Transverse colon (tissue), 4 donors: ENCODE results near the gene DLGAP1. TPM values are rescaled to one million over a fixed set of nuclear protein-coding genes. Genes with fewer than 3 reads are reported as not detected.

Experiments
- DNase-seq: peaks from one replicate; pipeline ENCODE4 v3.0.0-alpha.2; 2019
- H3K27ac ChIP-seq, 4 donors: fragments of 200-600 bp; sonication (generic); 2 replicates each; pipeline ENCODE4 v1.5.1; 2016 to 2018; ENCODE audit warnings: inconsistent platforms in 4 of 4
- H3K27me3 ChIP-seq: fragments of 200-600 bp; sonication (generic); 2 replicates; pipeline ENCODE4 v1.5.1; 2017; ENCODE audit warnings: inconsistent platforms
- H3K36me3 ChIP-seq, 4 donors: fragments of 200-600 bp; sonication (generic); 2 replicates each; pipeline ENCODE4 v1.5.1; 2017 to 2019; ENCODE audit warnings: inconsistent platforms in 4 of 4
- H3K4me1 ChIP-seq, 4 donors: fragments of 200-600 bp; sonication (generic); 2 replicates each; pipeline ENCODE4 v1.5.1; 2017 to 2020; ENCODE audit warnings: inconsistent platforms in 4 of 4
- H3K4me3 ChIP-seq, 4 donors: fragments of 200-600 bp; sonication (generic); 1 replicate in 1 of 4; 2 replicates in 3 of 4; pipeline versions ENCODE4 v1.5.1 to v1.6.1; 2017 to 2019; ENCODE audit warnings: inconsistent platforms in 4 of 4
- H3K9me3 ChIP-seq, 2 donors: fragments of 200-600 bp; sonication (generic); 2 replicates each; pipeline ENCODE4 v1.5.1; 2017 to 2019; ENCODE audit warnings: inconsistent platforms in 2 of 2
- CTCF ChIP-seq, 5 experiments: fragments of 200-600 bp in 3 of 5; fragments of 450-650 bp in 2 of 5; sonication (generic) in 3 of 5; IDR thresholded peaks; 1 replicate in 2 of 5; 2 replicates in 3 of 5; pipeline ENCODE4 v1.5.1; 2016 to 2017; ENCODE audit warnings: antibody characterized with exemption in 5 of 5, inconsistent platforms in 3 of 5, mild to moderate bottlenecking in 2 of 5, moderate library complexity in 1 of 5
- EP300 ChIP-seq: sonication (generic); formaldehyde crosslinking; IDR thresholded peaks from one replicate; pipeline ENCODE4 v1.6.1; 2017; ENCODE audit warnings: antibody characterized with exemption, low read depth
- POLR2A ChIP-seq: fragments of 450-650 bp; IDR thresholded peaks from one replicate; pipeline ENCODE4 v1.6.1; 2016; ENCODE audit warnings: antibody characterized with exemption, mild to moderate bottlenecking, moderate library complexity
- POLR2AphosphoS5 ChIP-seq, 3 donors: sonication (generic); formaldehyde crosslinking; IDR thresholded peaks; one replicate each; pipeline ENCODE4 v1.6.1; 2016; ENCODE audit warnings: antibody characterized with exemption in 3 of 3
- WGBS, 2 donors: methylation state at CpG; one replicate each; pipeline ENCODE4 v1.1.5; 2018; ENCODE audit warnings: low coverage in 1 of 2; 5-methylcytosine and 5-hydroxymethylcytosine counted together
- in situ Hi-C, 4 donors: fragments of 200-750 bp; cut with MboI; loops; one replicate each; pipeline versions ENCODE4 v1.15.0 to v1.15.1; 2017; ENCODE audit warnings: low sequenced_read_pairs in 3 of 4, low pct_ligation_motif_present in 1 of 4, low pct_unique_long_range_greater_than_20kb in 1 of 4
- intact Hi-C: fragments of 100-400 bp; cut with DNase I; formaldehyde crosslinking; loops from one replicate; pipeline ENCODE4 v1.15.1; 2023; ENCODE audit warnings: low total_unique reads
- total RNA-seq, 4 donors: library from RNA; depleted of rRNA; stranded (reverse); fragments of >200 nt; gene quantifications; one replicate each; pipeline ENCODE4 v1.1.0, GENCODE V29; 2016

DLGAP1 gene
- total RNA-seq, 4 donors from 2014 or later, result 2.7 to 7.2 (median 3.3) TPM

DNA sequence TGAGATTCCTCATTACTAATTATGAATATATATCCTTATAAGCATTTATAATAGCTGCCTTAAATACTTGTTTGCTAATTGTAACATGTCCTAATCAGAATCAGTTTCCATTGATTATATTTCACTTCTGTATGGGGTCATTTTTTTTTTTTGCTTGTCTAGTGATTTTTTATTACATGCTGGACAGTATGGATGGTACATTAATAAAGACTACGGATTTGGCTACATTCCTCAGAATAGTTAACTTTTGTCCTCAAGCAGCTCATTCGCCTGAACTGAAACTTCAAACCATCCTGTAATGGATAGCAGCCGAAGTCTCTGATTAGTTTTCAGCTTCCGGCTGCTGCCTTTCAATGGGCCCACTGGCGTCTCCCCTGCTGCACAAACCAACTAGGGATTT lies 993.4 kb downstream of the DLGAP1 start:
- no peaks in the 10 kb centered on the region for H3K27me3 ChIP-seq
- in situ Hi-C loops, result loop anchor here in 2 of 4 donors (25.0 kb wide), 2 partner anchors 126 to 174 kb away; no protein-coding TSS in a partner anchor
- WGBS, 2 donors, result 88 to 97% methylated on average over 5 of the region's 5 CpGs
- intact Hi-C loops, result no loop called here
- DNase-seq, result no peak
- H3K36me3 ChIP-seq, result peaks cover 0 to 15% (median 0%) of the 10 kb centered on the region in 4 donors
- no peak for TF ChIP-seq POLR2A
- TF ChIP-seq CTCF (IDR thresholded peaks at IDR 0.05), result no peak
- TF ChIP-seq EP300, result no peak
- no peak for TF ChIP-seq POLR2AphosphoS5 (IDR thresholded peaks at IDR 0.05)
- H3K4me3 ChIP-seq, result no peak overlapping the region
- H3K27ac ChIP-seq, result no peak overlapping the region
- no peaks in the 10 kb centered on the region for H3K9me3 ChIP-seq
- peaks cover 18 to 38% (median 25%) of the 10 kb centered on the region in 4 donors for H3K4me1 ChIP-seq

DNA sequence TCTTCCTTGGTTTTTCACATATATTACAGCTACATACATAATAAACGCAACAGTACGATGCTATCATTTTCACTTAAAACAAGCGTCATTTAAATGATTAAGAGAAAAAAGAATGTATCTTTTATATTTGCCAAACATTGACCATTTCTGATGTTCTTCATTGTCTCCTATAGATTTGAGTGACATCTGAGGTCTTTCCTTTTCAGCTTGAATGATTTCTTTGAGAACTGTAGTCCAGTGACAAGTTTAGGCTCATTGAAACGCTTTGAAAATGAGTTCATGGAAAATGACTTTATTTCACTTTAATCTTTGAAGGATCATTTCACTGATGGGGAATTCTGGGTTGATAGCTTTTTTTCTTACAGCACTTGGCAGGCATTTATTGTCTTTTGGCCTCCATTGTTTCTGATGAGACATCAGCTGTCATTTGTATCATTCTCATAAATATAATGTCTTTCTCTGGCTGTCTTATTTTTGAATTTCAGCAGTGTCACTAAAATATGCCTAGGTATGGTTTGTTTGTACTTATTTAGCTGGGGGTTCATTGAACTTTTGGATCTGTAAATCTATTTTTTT lies 994.2 kb downstream of the DLGAP1 start:
- no peak overlapping the region for H3K4me3 ChIP-seq
- intact Hi-C loops, result no loop called here
- in situ Hi-C loops, result loop anchor here in 2 of 4 donors (25.0 kb wide), 2 partner anchors 126 to 174 kb away; no protein-coding TSS in a partner anchor
- H3K27ac ChIP-seq, result no peak overlapping the region
- no peaks in the 10 kb centered on the region for H3K9me3 ChIP-seq
- TF ChIP-seq EP300, result no peak
- TF ChIP-seq POLR2A, result no peak
- TF ChIP-seq POLR2AphosphoS5 (IDR thresholded peaks at IDR 0.05), result no peak
- TF ChIP-seq CTCF (IDR thresholded peaks at IDR 0.05), result no peak
- no peak for DNase-seq
- peaks cover 21 to 38% (median 31%) of the 10 kb centered on the region in 4 donors for H3K4me1 ChIP-seq
- no peaks in the 10 kb centered on the region for H3K27me3 ChIP-seq
- 97% methylated on average over 4 of the region's 4 CpGs for WGBS, 2 donors
- H3K36me3 ChIP-seq, result peaks cover 0 to 15% (median 0%) of the 10 kb centered on the region in 4 donors

DNA sequence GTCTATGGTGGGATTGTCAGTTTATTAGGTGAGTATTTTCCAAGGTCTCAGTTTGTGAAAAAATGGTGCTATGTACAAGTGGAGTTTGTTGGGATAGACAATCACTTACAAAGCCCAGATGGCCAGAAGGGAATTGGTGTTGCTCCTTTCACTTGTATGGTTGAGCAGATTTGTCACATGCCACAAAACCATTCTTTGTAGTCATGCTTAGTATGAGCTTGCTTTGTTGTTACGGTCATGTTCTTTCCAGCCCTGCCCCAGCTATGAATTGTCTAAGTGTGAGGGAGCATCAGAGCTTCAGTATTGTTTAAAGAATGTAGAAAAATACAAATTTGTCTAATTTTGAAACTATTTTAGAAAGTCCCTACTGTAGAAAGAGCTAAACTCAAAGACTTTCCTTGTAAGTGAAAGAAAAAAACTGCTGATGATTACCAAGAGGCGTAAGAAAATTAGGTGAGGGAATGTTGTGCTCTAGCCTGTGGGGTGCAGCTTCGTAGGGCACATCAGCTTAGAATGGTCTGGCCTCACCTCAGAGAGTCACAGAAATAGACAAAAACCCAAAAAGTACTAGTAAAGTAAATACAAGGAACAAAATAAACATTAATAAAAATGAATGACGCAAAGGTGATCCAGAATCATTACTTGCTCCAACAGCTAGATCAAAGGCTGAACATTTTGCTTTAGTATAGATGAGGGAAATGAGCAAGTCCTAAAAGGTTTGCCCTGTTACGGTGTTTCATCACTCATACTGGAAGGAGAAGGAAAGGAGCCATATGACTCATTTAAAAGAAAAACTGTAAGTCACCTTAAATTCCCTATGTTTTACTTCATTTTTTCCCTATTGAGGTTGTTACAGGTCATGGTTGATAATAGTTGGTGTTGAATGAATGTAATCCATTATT lies 995.9 kb downstream of the DLGAP1 start:
- no peak for DNase-seq

More for the DNA sequence above, 995.9 kb downstream of the DLGAP1 start:
- H3K27me3 ChIP-seq, result no peaks in the 10 kb centered on the region
- H3K4me3 ChIP-seq, result no peak overlapping the region
- no peaks in the 10 kb centered on the region for H3K9me3 ChIP-seq
- intact Hi-C loops (loop anchor here (10.0 kb wide), 1 partner anchor 174 kb away; no protein-coding TSS in a partner anchor), in situ Hi-C loops (loop anchor here (5.0 to 25.0 kb wide), 4 partner anchors 128 to 174 kb away; no protein-coding TSS in a partner anchor)
- H3K27ac ChIP-seq, result peak overlapping the region; percentile 98 to 99 (median 99)
- peaks cover 33 to 54% (median 43%) of the 10 kb centered on the region in 4 donors for H3K4me1 ChIP-seq
- TF ChIP-seq EP300, result no peak
- TF ChIP-seq CTCF (IDR thresholded peaks at IDR 0.05), result no peak
- TF ChIP-seq POLR2A, result no peak
- TF ChIP-seq POLR2AphosphoS5 (IDR thresholded peaks at IDR 0.05), result no peak
- 50 to 51% methylated on average over 5 of the region's 5 CpGs for WGBS, 2 donors
- H3K36me3 ChIP-seq, result peaks cover 0 to 15% (median 0%) of the 10 kb centered on the region in 4 donors
